Body of pancreas (tissue), 4 donors: ENCODE results near the gene XBP1. TPM values are rescaled to one million over a fixed set of nuclear protein-coding genes. Genes with fewer than 3 reads are reported as not detected.
"Not testable (repeated sequence)": the region's sequence is repeated elsewhere in the genome, so short reads cannot be mapped to it uniquely, and the experiment has no call there.

ENCODE experiments used
- ATAC-seq: fragments of 150-250 bp; one replicate; pipeline ENCODE4 v1.9.1; 2016
- DNase-seq, 4 donors: peaks; one replicate each; pipeline ENCODE4 v3.0.0-alpha.2; 2019
- H3K27ac ChIP-seq, 4 donors: fragments of 200-600 bp; sonication (generic); 1 replicate in 3 of 4; 2 replicates in 1 of 4; pipeline versions ENCODE4 v1.5.1 to v1.6.1; 2016 to 2019; ENCODE audit warnings: mild to moderate bottlenecking in 1 of 4, mixed read lengths in 1 of 4, moderate library complexity in 1 of 4
- H3K27me3 ChIP-seq, 2 donors: fragments of 200-600 bp; sonication (generic); one replicate each; pipeline ENCODE4 v1.6.0; 2016; ENCODE audit warnings: mild to moderate bottlenecking in 1 of 2
- H3K36me3 ChIP-seq, 2 donors: fragments of 200-600 bp; sonication (generic); replicated peaks in 1 of 2; 2 replicates each; pipeline ENCODE4 v1.5.1; 2016; ENCODE audit warnings: low read depth in 2 of 2; ENCODE audit not compliant: insufficient read depth in 1 of 2
- H3K4me1 ChIP-seq: fragments of 200-600 bp; sonication (generic); one replicate; pipeline ENCODE4 v1.6.0; 2016
- H3K4me3 ChIP-seq, 2 donors: fragments of 200-600 bp; sonication (generic); 1 replicate in 1 of 2; 2 replicates in 1 of 2; pipeline ENCODE4 v1.5.1; 2016 to 2019
- H3K9me3 ChIP-seq, 3 donors: fragments of 200-600 bp; sonication (generic); 1 replicate in 2 of 3; 2 replicates in 1 of 3; pipeline ENCODE4 v1.5.1; 2016
- POLR2A ChIP-seq, 3 donors: fragments of 450-650 bp; IDR thresholded peaks; one replicate each; pipeline ENCODE4 v1.6.1; 2016; ENCODE audit warnings: antibody characterized with exemption in 3 of 3, mild to moderate bottlenecking in 2 of 3
- WGBS, 2 donors: methylation state at CpG; one replicate each; pipeline ENCODE4 v1.1.5; 2017; 5-methylcytosine and 5-hydroxymethylcytosine counted together
- intact Hi-C: fragments of 100-400 bp; cut with DNase I; formaldehyde crosslinking; loops from one replicate; pipeline ENCODE4 v1.15.1; 2023
- total RNA-seq, 2 donors: library from RNA; depleted of rRNA; stranded (reverse); fragments of >200 nt; gene quantifications; one replicate each; pipeline ENCODE4 v1.1.0, GENCODE V29; 2016
- TF ChIP-seq, protein P1 (sequence below), 7 experiments: fragments of 450-650 bp in 4 of 7; fragments of 200-600 bp in 3 of 7; sonication (generic) in 3 of 7; IDR thresholded peaks; one replicate each; pipeline ENCODE4 v1.5.1; 2016 to 2019; ENCODE audit warnings: antibody characterized with exemption in 7 of 7

XBP1 gene
- total RNA-seq, 2 donors from 2014 or later: 642 to 771 TPM

DNA sequence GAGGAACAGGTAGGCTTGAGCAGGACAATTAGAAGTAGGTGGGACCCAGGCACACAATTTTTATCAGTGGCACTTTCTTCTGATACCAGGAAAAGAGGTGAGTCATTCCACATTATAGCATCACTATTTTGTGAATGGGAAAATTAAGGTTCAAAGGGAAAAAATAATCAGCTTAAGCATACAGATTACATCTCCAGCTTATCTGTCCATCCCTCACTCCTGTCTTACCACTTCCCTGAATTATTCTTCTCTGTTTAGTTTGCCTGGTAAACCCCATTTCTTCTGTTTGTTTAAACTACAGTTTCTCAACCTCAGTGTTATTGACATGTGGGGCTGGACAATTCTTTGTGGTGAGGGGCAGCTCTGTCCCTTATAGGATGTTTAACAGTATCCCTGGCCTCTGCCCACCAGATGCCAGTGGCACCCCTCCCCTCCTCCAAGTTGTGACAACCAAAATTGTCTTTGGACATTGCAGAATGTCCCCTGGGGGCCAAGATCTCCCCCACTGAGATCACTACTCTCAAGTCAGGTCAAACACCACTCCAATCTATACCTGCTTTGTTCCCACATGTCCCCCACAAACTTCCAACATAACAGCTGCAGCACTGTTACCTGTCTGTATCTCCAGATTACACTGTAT lies 8.5 kb upstream of the XBP1 start:
- ATAC-seq: no peak

DNA sequence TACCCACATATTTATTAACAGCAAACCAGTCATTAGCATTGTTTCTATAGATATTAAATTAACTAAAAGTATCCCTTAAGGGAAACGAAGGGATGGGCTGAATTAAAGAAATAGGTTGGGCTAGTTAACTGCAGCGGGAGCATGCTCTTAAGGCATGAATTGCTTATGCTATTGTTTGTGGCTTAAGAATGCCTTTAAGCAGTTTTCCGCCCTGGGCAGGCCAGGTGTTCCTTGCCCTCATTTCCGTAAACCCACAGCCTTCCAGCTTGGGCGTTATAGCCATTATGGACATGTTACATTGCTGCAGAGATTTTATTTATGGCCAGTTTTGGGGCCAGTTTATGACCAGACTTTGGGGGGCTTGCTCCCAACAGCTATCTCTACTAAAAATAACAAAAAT lies 5.1 kb upstream of the XBP1 start:
- ATAC-seq, DNase-seq: not testable (repeated sequence)
- WGBS, 2 donors: 81 to 83% methylated on average over 5 of the region's 5 CpGs

More for the DNA sequence above, 8.5 kb upstream of the XBP1 start:
- TF ChIP-seq, protein P1, sequence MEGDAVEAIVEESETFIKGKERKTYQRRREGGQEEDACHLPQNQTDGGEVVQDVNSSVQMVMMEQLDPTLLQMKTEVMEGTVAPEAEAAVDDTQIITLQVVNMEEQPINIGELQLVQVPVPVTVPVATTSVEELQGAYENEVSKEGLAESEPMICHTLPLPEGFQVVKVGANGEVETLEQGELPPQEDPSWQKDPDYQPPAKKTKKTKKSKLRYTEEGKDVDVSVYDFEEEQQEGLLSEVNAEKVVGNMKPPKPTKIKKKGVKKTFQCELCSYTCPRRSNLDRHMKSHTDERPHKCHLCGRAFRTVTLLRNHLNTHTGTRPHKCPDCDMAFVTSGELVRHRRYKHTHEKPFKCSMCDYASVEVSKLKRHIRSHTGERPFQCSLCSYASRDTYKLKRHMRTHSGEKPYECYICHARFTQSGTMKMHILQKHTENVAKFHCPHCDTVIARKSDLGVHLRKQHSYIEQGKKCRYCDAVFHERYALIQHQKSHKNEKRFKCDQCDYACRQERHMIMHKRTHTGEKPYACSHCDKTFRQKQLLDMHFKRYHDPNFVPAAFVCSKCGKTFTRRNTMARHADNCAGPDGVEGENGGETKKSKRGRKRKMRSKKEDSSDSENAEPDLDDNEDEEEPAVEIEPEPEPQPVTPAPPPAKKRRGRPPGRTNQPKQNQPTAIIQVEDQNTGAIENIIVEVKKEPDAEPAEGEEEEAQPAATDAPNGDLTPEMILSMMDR (IDR thresholded peaks at IDR 0.05): no peak
- no peak for TF ChIP-seq POLR2A (IDR thresholded peaks at IDR 0.05)
- Histone ChIP-seq H3K4me1 (peaks cover 70% of the 10 kb centered on the region), H3K27me3 (no peaks in the 10 kb centered on the region), H3K27ac (peak overlapping the region; percentile 11 to 91 (median 45)), H3K36me3 (no peaks in the 10 kb centered on the region), H3K4me3 (no peak overlapping the region), H3K9me3 (no peaks in the 10 kb centered on the region)
- DNase-seq: no peak
- intact Hi-C loops: no loop called here

DNA sequence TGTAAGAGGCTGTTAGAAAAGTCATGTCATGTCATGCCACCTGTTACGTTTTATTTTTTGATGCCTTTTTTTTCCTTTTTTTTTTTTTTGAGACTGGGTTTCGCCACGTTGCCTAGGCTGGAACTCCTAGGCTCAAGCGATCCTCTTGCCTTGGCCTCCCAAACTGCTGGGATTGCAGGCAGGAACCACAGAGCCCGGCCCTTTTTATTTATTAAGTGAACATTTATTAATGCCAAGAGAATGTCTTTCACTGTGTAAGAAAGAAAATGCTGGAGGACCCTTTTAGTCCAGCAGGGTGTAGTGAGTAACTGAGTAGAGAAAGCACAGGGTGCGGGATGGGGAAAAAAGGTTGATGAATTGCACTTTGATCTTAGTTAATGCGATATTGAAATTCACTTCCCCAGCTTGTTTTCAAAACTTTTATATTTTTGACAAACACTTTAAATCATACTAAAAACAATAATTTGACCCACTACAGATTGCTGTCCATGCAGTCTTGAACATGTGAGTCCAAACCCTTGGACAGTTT lies 2.3 kb upstream of the XBP1 start:
- DNase-seq: no peak
- TF ChIP-seq, protein P1 (IDR thresholded peaks at IDR 0.05): peak in 5 of 7 experiments; percentile 17 to 53 (median 50)
- no peak for TF ChIP-seq POLR2A (IDR thresholded peaks at IDR 0.05)
- peak overlapping the region; percentile 59 to 100 (median 100) for H3K27ac ChIP-seq
- H3K4me3 ChIP-seq: no peak overlapping the region
- intact Hi-C loops: no loop called here
- peaks cover 0 to 2% of the 10 kb centered on the region in 2 donors for H3K36me3 ChIP-seq
- H3K4me1 ChIP-seq: peaks cover 30% of the 10 kb centered on the region
- H3K27me3 ChIP-seq: no peaks in the 10 kb centered on the region
- 20 to 25% methylated on average over 7 of the region's 7 CpGs for WGBS, 2 donors
- ATAC-seq: peak; percentile 3
- H3K9me3 ChIP-seq: no peaks in the 10 kb centered on the region

More for the DNA sequence above, 5.1 kb upstream of the XBP1 start:
- peaks cover 56% of the 10 kb centered on the region for H3K4me1 ChIP-seq
- H3K4me3 ChIP-seq, H3K27me3 ChIP-seq, H3K9me3 ChIP-seq, H3K36me3 ChIP-seq, H3K27ac ChIP-seq, intact Hi-C loops: not testable (repeated sequence)

DNA sequence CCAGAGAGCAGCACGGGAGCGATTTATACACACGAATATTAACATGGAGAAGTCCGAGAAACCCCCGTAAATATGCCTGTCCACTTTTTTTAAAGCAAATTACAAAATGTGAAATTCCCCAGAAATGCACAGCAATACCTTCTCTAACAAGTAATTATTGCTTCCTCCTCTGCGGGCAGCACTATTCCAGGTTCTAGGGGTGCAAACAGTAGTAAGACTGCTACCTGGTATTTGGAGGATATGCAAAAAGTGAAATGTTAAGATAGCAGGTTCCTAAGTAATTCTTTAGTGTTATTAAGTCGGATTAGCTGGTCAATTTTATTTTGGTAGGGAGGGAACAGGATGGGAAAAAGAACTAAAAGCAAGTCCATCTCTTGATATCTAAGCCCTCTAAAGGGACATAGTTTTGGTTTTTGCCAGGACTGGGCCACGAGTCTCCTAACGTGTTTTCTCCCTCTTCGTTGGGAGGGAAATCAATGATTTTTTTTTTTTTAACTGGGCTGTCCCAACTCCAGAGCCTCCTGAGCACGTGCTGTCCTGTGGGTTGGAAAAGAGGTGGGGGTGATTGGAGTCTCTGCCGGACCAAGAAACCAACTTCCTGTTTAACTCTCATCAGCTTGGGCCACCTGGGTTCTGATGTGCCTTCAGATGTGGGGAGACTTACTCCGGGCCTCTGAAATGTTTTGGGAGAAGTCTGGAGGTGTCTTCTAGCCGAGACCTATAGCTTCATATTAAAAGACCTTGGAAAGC lies 1.7 kb upstream of the XBP1 start:
- Histone ChIP-seq H3K9me3 (no peaks in the 10 kb centered on the region), H3K27me3 (no peaks in the 10 kb centered on the region), H3K36me3 (peaks cover 0 to 9% of the 10 kb centered on the region in 2 donors), H3K4me1 (peaks cover 30% of the 10 kb centered on the region), H3K27ac (peak overlapping the region; percentile 85 to 100 (median 100)), H3K4me3 (no peak overlapping the region)
- 5 to 15% methylated on average over 14 of the region's 14 CpGs for WGBS, 2 donors
- ATAC-seq (peak; percentile 62), DNase-seq (peak; percentile 78 to 89 (median 80))
- intact Hi-C loops: no loop called here
- TF ChIP-seq, protein P1 (IDR thresholded peaks at IDR 0.05): no peak
- peak in 2 of 3 donors; percentile 58 to 61 for TF ChIP-seq POLR2A (IDR thresholded peaks at IDR 0.05)

DNA sequence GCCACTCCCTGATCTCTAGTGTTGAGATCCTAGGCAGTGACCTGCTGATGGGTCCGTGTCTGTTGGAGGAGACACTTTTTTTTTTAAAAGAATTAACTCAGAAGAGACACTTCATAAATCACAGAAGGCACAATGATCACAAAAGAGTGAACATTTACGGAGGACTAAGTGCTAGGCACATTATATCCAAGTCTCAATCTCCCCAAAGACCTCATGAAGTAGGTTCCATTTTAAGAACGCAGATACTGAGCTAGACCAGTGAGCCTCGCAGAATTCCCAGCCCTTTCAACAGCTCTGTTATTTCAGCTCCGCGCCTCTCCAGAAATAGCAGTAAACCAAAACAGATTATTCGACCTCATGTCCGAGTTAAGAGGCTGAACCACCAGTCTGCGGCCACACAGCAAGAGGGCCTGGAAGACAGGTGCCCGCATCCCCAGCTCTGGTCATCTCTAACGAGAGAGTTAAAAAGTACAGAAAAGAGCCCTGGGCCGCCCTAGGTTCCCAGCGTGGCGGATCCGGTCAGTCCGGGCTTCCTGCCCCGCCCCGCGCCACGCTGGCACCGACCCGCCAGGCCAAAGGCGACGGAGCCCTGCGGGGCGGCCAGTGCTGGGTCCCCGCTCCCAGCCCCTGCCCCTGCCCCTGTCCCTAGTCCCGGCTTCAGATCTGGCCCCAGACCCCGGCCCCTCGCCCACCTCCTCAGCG lies 612 bp downstream of the XBP1 start:
- ATAC-seq: peak; percentile 42
- WGBS, 2 donors: 0% methylated on average over 11 to 28 of the region's 31 CpGs
- Histone ChIP-seq H3K27ac (peak overlapping the region; percentile 98 to 100 (median 100)), H3K4me1 (peaks cover 50% of the 10 kb centered on the region), H3K36me3 (peaks cover 13 to 28% of the 10 kb centered on the region in 2 donors), H3K9me3 (no peaks in the 10 kb centered on the region), H3K4me3 (peak overlapping the region; percentile 63 to 94), H3K27me3 (no peaks in the 10 kb centered on the region)
- intact Hi-C loops: no loop called here
- no peak for TF ChIP-seq POLR2A (IDR thresholded peaks at IDR 0.05)
- TF ChIP-seq, protein P1 (IDR thresholded peaks at IDR 0.05): no peak
- DNase-seq: peak; percentile 59 to 70 (median 66)
